Fibroblast of lung (primary cell): ENCODE measurements around the gene VGLL4. TPM values are rescaled to one million over a fixed set of nuclear protein-coding genes. Genes with fewer than 3 reads are reported as not detected.

Experiments
- DNase-seq, 2 donors: peaks; one replicate each; pipeline versions ENCODE4 v3.0.0 to v3.0.0-alpha.2; 2010; ENCODE audit warnings: low read depth in 2 of 2
- H2AFZ ChIP-seq: 2 replicates; pipeline ENCODE4 v1.5.1; 2012; ENCODE audit warnings: low read length, control low read depth, inconsistent platforms
- H3K27ac ChIP-seq: 2 replicates; pipeline ENCODE4 v1.5.1; 2011; ENCODE audit warnings: low read length, control low read depth; ENCODE audit not compliant: insufficient read depth
- H3K27me3 ChIP-seq: 2 replicates; pipeline ENCODE4 v1.5.1; 2011; ENCODE audit warnings: mild to moderate bottlenecking, low read length; ENCODE audit not compliant: control insufficient read depth, insufficient read depth
- H3K36me3 ChIP-seq: 2 replicates; pipeline ENCODE4 v1.5.1; 2011; ENCODE audit warnings: low read length; ENCODE audit not compliant: control insufficient read depth, insufficient read depth
- H3K4me1 ChIP-seq: 2 replicates; pipeline ENCODE4 v1.5.1; 2011; ENCODE audit warnings: low read length; ENCODE audit not compliant: control insufficient read depth, insufficient read depth; ENCODE audit errors: extremely low read depth
- H3K4me2 ChIP-seq: 2 replicates; pipeline ENCODE4 v1.5.1; 2011; ENCODE audit warnings: low read length, control low read depth; ENCODE audit not compliant: insufficient read depth; ENCODE audit errors: extremely low read depth
- H3K4me3 ChIP-seq, 4 experiments: fragments of 200-600 bp in 1 of 4; sonication (generic) in 1 of 4; replicated peaks in 1 of 4; 2 replicates each; pipeline ENCODE4 v1.5.1; 2011 to 2016; ENCODE audit warnings: low read length in 4 of 4, low read depth in 3 of 4, mild to moderate bottlenecking in 3 of 4, control low read depth in 2 of 4, inconsistent platforms in 1 of 4, mixed read lengths in 1 of 4; ENCODE audit not compliant: insufficient read depth in 1 of 4; ENCODE audit errors: control extremely low read depth in 1 of 4
- H3K79me2 ChIP-seq: 2 replicates; pipeline ENCODE4 v1.5.1; 2012; ENCODE audit warnings: mild to moderate bottlenecking, low read length, inconsistent platforms; ENCODE audit not compliant: control insufficient read depth, insufficient read depth
- H3K9ac ChIP-seq: 2 replicates; pipeline ENCODE4 v1.5.1; 2011; ENCODE audit warnings: mild to moderate bottlenecking, low read length, control low read depth; ENCODE audit not compliant: insufficient read depth
- H3K9me3 ChIP-seq: 2 replicates; pipeline ENCODE4 v1.5.1; 2012; ENCODE audit warnings: low read depth, low read length; ENCODE audit not compliant: control insufficient read depth, insufficient read depth
- H4K20me1 ChIP-seq: 2 replicates; pipeline ENCODE4 v1.5.1; 2011; ENCODE audit warnings: low read length; ENCODE audit not compliant: control insufficient read depth, insufficient read depth; ENCODE audit errors: extremely low read depth
- EZH2 ChIP-seq: IDR thresholded peaks from 2 replicates; pipeline ENCODE4 v1.5.1; 2012; ENCODE audit warnings: low read length, control low read depth, mild to moderate bottlenecking; ENCODE audit errors: missing control alignments
- polyA plus RNA-seq, 2 donors: library from polyadenylated mRNA; depleted of rRNA in 1 of 2; stranded (reverse) in 1 of 2; unstranded in 1 of 2; fragments of >200 nt; gene quantifications; 2 replicates each; pipeline ENCODE4 v1.2.1, GENCODE V29; 2011 to 2012; ENCODE audit warnings: missing spikeins in 1 of 2
- total RNA-seq: library from RNA; depleted of rRNA; stranded (reverse); fragments of >200 nt; gene quantifications from 2 replicates; pipeline ENCODE4 v1.2.1, GENCODE V29; 2014
- TF ChIP-seq, protein P1 (sequence below), 2 donors: IDR thresholded peaks in 1 of 2; conservative IDR thresholded peaks in 1 of 2; 1 replicate in 1 of 2; 2 replicates in 1 of 2; pipeline ENCODE4 v1.5.1; 2011 to 2012; ENCODE audit warnings: low read length in 2 of 2, control low read depth in 1 of 2, inconsistent platforms in 1 of 2, low read depth in 1 of 2, mild to moderate bottlenecking in 1 of 2

VGLL4 gene
- total and polyA plus RNA-seq, 2 donors (not counting 1 experiment from before 2014, with no cell fraction given) = 18.4 to 34.7 TPM

DNA sequence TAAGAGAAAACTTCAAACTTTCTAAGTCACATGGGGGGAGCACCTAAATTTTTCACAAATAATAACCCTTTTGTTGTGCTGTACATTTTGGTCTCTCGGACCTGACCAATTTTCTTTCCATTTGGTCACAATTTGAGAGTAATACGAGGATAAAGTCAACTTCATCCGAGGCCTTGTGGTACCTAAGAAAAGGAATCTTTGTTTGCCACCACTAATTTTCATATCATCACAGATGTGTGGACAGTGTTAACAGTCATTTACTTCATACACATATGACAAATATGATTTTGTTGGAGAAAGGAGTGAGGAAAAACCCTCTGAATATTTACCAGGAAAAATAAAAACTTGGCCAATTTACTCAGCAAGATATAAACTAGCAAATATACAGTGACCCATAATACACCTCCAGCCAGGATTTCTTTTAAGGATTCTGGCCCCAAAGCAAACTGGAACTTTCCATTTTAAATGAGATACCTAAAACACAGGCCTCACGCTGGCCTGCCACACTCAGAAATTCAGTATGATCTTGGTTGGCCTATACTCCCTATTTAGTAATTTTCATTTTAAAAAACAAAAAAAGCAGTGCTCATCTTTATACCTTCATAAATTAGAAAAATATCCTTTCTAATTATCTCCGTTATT lies 40.7 kb downstream of the VGLL4 start:
- Histone ChIP-seq H4K20me1 (no peaks in the 10 kb centered on the region), H3K9me3 (no peaks in the 10 kb centered on the region), H3K9ac (no peak overlapping the region), H3K4me1 (peaks cover 37% of the 10 kb centered on the region), H3K79me2 (peaks cover 66% of the 10 kb centered on the region), H3K27ac (peak overlapping the region; percentile 97), H3K36me3 (peaks cover 2% of the 10 kb centered on the region), H2AFZ (no peak overlapping the region), H3K4me3 (no peak overlapping the region), H3K27me3 (no peaks in the 10 kb centered on the region), H3K4me2 (peak overlapping the region; percentile 36)
- no peak for TF ChIP-seq EZH2
- TF ChIP-seq, protein P1, sequence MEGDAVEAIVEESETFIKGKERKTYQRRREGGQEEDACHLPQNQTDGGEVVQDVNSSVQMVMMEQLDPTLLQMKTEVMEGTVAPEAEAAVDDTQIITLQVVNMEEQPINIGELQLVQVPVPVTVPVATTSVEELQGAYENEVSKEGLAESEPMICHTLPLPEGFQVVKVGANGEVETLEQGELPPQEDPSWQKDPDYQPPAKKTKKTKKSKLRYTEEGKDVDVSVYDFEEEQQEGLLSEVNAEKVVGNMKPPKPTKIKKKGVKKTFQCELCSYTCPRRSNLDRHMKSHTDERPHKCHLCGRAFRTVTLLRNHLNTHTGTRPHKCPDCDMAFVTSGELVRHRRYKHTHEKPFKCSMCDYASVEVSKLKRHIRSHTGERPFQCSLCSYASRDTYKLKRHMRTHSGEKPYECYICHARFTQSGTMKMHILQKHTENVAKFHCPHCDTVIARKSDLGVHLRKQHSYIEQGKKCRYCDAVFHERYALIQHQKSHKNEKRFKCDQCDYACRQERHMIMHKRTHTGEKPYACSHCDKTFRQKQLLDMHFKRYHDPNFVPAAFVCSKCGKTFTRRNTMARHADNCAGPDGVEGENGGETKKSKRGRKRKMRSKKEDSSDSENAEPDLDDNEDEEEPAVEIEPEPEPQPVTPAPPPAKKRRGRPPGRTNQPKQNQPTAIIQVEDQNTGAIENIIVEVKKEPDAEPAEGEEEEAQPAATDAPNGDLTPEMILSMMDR (conservative IDR thresholded peaks at IDR 0.05 in 1 of 2, IDR thresholded peaks at IDR 0.05 in 1 of 2; ENCODE audit: low read depth in 1 of 2, low read length in 2 of 2) = no peak
- no peak for DNase-seq

- H3K27me3 ChIP-seq = no peaks in the 10 kb centered on the region
- H3K27ac ChIP-seq = peak overlapping the region; percentile 97
- H3K36me3 ChIP-seq = peaks cover 2% of the 10 kb centered on the region
- no peak overlapping the region for H3K9ac ChIP-seq
- H3K79me2 ChIP-seq = peaks cover 69% of the 10 kb centered on the region
- no peak overlapping the region for H2AFZ ChIP-seq
- no peaks in the 10 kb centered on the region for H4K20me1 ChIP-seq
- peaks cover 37% of the 10 kb centered on the region for H3K4me1 ChIP-seq
- no peak overlapping the region for H3K4me3 ChIP-seq
- no peak for DNase-seq
- TF ChIP-seq, protein P1 (conservative IDR thresholded peaks at IDR 0.05 in 1 of 2, IDR thresholded peaks at IDR 0.05 in 1 of 2; ENCODE audit: low read depth in 1 of 2, low read length in 2 of 2) = no peak
- TF ChIP-seq EZH2 = no peak
- H3K4me2 ChIP-seq = no peak overlapping the region
- H3K9me3 ChIP-seq = no peaks in the 10 kb centered on the region
Measured at GRCh38 chr3:11602239-11602840, 41.4 kb downstream of the VGLL4 start.

DNA sequence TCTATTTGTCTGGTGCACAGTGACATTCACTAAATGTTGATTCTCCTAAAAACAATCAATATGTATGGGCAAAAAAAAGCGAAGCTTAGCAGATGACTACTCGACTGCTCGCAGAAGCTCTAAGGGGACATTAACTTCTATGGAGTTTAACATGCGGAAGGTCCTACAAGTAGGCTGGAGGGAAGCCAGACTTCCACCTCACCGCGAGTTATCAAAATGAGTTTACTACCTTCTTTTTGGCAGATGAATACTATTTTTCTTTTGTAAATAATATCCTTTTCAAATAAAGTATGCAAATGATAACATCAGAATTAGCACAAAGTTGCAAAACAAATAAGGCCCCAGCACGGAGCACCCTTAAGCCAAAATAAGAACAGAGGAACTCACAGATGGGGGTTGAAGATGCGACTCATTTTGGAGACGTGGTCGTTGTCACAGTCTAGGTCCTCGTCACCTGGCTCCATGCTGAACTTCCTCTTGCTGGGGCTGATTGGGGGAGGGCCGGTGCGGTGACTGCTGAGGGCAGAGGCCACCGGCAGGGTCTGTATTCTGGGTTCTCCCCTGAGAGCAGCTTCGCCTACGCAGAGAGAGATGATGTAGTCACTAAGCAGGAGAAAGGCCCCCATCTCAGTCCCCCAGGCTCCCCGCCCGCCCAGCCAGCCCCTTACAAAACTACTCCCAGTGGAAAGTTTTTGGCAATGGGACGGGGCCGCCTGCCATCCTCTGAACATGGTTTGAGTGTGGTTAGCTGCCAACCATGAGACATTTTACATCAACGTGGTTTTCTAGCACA lies 42.1 kb downstream of the VGLL4 start:
- peaks cover 68% of the 10 kb centered on the region for H3K79me2 ChIP-seq
- no peaks in the 10 kb centered on the region for H3K9me3 ChIP-seq
- H3K4me2 ChIP-seq = peak overlapping the region; percentile 25
- H3K4me3 ChIP-seq = no peak overlapping the region
- H2AFZ ChIP-seq = no peak overlapping the region
- H4K20me1 ChIP-seq = no peaks in the 10 kb centered on the region
- H3K36me3 ChIP-seq = peaks cover 2% of the 10 kb centered on the region
- H3K27me3 ChIP-seq = no peaks in the 10 kb centered on the region
- H3K27ac ChIP-seq = peak overlapping the region; percentile 97
- TF ChIP-seq, protein P1 (conservative IDR thresholded peaks at IDR 0.05 in 1 of 2, IDR thresholded peaks at IDR 0.05 in 1 of 2; ENCODE audit: low read depth in 1 of 2, low read length in 2 of 2) = no peak
- TF ChIP-seq EZH2 = no peak
- H3K9ac ChIP-seq = peak overlapping the region; percentile 1
- H3K4me1 ChIP-seq = peaks cover 37% of the 10 kb centered on the region
- peak; percentile 71 to 74 for DNase-seq
